ENCODE data around the gene MTNR1B. TPM values are rescaled to one million over a fixed set of nuclear protein-coding genes. Genes with fewer than 3 reads are reported as not detected.
A peak's percentile ranks its signal among the peaks of the same experiment; 100 is the strongest.

Gene MTNR1B
- total and polyA plus RNA-seq, 8 donors, result not detected

- no peak overlapping the region for H3K27ac ChIP-seq
- TF ChIP-seq CTCF (IDR thresholded peaks at IDR 0.05), result no peak
- intact Hi-C loops (cut with DNase I), result no loop called here
- ATAC-seq (no peak), DNase-seq (no peak)
- H3K27me3 ChIP-seq, result no peaks in the 10 kb centered on the region
- no peaks in the 10 kb centered on the region for H3K4me1 ChIP-seq
- no peaks in the 10 kb centered on the region for H3K9me3 ChIP-seq
- H3K36me3 ChIP-seq, result no peaks in the 10 kb centered on the region
- no peak overlapping the region for H3K4me3 ChIP-seq
Observed at GRCh38 chr11:92931746-92932422, 37.6 kb upstream of the MTNR1B start.

- Histone ChIP-seq H3K27ac (no peak overlapping the region), H3K27me3 (no peaks in the 10 kb centered on the region), H3K36me3 (no peaks in the 10 kb centered on the region), H3K9me3 (no peaks in the 10 kb centered on the region), H3K4me1 (no peaks in the 10 kb centered on the region), H3K4me3 (no peak overlapping the region)
- DNase-seq, result no peak
- no peak for ATAC-seq
- no peak for TF ChIP-seq CTCF (IDR thresholded peaks at IDR 0.05)
- intact Hi-C loops (cut with DNase I), result no loop called here
Observed at GRCh38 chr11:92939305-92939704, 30.1 kb upstream of the MTNR1B start.

- Histone ChIP-seq H3K27ac (no peak overlapping the region), H3K4me1 (no peaks in the 10 kb centered on the region), H3K4me3 (no peak overlapping the region), H3K36me3 (no peaks in the 10 kb centered on the region), H3K9me3 (no peaks in the 10 kb centered on the region), H3K27me3 (no peaks in the 10 kb centered on the region)
- TF ChIP-seq CTCF (IDR thresholded peaks at IDR 0.05), result peak; percentile 58 to 60
- intact Hi-C loops (cut with DNase I), result loop anchor here in 1 of 2 donors (5.0 kb wide), 1 partner anchor 285 kb away; no protein-coding TSS in a partner anchor
- DNase-seq (peak in 2 of 4 donors; percentile 12 to 46), ATAC-seq (peak; percentile 71)
Observed at GRCh38 chr11:92941676-92942571, 27.5 kb upstream of the MTNR1B start.

GRCh38 chr11:92946707-92947106 lies 22.7 kb upstream of the MTNR1B start:
- no peaks in the 10 kb centered on the region for H3K4me1 ChIP-seq
- ATAC-seq (no peak), DNase-seq (no peak)
- H3K9me3 ChIP-seq, result peaks cover 0 to 12% of the 10 kb centered on the region in 2 donors
- no peak for TF ChIP-seq CTCF (IDR thresholded peaks at IDR 0.05)
- no peak overlapping the region for H3K4me3 ChIP-seq
- intact Hi-C loops (cut with DNase I), result no loop called here
- H3K27me3 ChIP-seq, result no peaks in the 10 kb centered on the region
- H3K27ac ChIP-seq, result no peak overlapping the region
- no peaks in the 10 kb centered on the region for H3K36me3 ChIP-seq

- ATAC-seq, result no peak
- H3K4me1 ChIP-seq, result no peaks in the 10 kb centered on the region
- intact Hi-C loops (cut with DNase I), result no loop called here
- H3K27ac ChIP-seq, result no peak overlapping the region
- DNase-seq, result no peak
- H3K27me3 ChIP-seq, result no peaks in the 10 kb centered on the region
- H3K9me3 ChIP-seq, result peaks cover 0 to 12% of the 10 kb centered on the region in 2 donors
- TF ChIP-seq CTCF (IDR thresholded peaks at IDR 0.05), result no peak
- H3K36me3 ChIP-seq, result no peaks in the 10 kb centered on the region
- H3K4me3 ChIP-seq, result no peak overlapping the region
Observed at GRCh38 chr11:92948116-92948515, 21.3 kb upstream of the MTNR1B start.

All from left lung (tissue), 10 donors.